PFSK-1 (cell line): Measurements from ENCODE around the gene DIPK1C.

Experiments
- FOXP2 ChIP-seq: optimal IDR thresholded peaks from 2 replicates; pipeline ENCODE3; 2011; ENCODE audit warnings: borderline replicate concordance, control low read depth, inconsistent platforms; ENCODE audit not compliant: insufficient read depth; ENCODE audit errors: extremely low read length, extremely low read depth
- POLR2AphosphoS5 ChIP-seq: IDR thresholded peaks from 2 replicates; pipeline ENCODE4 v1.6.1; 2012; ENCODE audit warnings: low read depth, mild to moderate bottlenecking, control low read depth, low read length, moderate library complexity
- SIN3A ChIP-seq: IDR thresholded peaks from 2 replicates; pipeline ENCODE4 v1.6.1; 2012; ENCODE audit warnings: mild to moderate bottlenecking, low read length, moderate library complexity, borderline replicate concordance; ENCODE audit not compliant: insufficient read depth
- TF ChIP-seq, protein P1 (sequence below), 2 experiments: IDR thresholded peaks; 2 replicates each; pipeline versions ENCODE4 v1.6.1 to v1.8.0; 2011 to 2012; ENCODE audit warnings: low read depth in 2 of 2, low read length in 2 of 2, control low read depth in 1 of 2, inconsistent platforms in 1 of 2, mild to moderate bottlenecking in 1 of 2, moderate library complexity in 1 of 2; ENCODE audit not compliant: insufficient read depth in 1 of 2

DNA sequence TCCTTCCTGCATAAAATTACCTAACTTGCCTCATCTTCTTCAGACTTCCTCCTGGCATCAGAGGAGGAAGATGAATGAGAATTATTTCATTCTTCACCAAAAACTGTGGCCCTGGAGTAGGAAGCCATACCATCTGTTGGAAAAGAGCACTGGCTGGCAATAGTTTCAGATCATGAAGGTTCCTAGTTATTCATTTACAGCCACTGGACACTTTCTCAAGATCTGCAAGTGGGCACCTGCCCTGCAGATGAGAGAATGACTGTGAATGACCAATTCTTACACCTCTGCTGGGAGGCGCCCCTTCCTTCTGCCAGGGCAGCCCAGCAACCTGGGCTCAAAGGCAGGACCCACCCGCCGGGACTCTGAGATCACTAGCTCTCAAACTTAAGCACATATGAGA lies 13.0 kb downstream of the DIPK1C start:
- TF ChIP-seq POLR2AphosphoS5 (no peak), SIN3A (no peak), FOXP2 (no peak)
- TF ChIP-seq, protein P1, sequence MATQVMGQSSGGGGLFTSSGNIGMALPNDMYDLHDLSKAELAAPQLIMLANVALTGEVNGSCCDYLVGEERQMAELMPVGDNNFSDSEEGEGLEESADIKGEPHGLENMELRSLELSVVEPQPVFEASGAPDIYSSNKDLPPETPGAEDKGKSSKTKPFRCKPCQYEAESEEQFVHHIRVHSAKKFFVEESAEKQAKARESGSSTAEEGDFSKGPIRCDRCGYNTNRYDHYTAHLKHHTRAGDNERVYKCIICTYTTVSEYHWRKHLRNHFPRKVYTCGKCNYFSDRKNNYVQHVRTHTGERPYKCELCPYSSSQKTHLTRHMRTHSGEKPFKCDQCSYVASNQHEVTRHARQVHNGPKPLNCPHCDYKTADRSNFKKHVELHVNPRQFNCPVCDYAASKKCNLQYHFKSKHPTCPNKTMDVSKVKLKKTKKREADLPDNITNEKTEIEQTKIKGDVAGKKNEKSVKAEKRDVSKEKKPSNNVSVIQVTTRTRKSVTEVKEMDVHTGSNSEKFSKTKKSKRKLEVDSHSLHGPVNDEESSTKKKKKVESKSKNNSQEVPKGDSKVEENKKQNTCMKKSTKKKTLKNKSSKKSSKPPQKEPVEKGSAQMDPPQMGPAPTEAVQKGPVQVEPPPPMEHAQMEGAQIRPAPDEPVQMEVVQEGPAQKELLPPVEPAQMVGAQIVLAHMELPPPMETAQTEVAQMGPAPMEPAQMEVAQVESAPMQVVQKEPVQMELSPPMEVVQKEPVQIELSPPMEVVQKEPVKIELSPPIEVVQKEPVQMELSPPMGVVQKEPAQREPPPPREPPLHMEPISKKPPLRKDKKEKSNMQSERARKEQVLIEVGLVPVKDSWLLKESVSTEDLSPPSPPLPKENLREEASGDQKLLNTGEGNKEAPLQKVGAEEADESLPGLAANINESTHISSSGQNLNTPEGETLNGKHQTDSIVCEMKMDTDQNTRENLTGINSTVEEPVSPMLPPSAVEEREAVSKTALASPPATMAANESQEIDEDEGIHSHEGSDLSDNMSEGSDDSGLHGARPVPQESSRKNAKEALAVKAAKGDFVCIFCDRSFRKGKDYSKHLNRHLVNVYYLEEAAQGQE (IDR thresholded peaks at IDR 0.05; ENCODE audit: insufficient read depth in 1 of 2, low read depth in 2 of 2, low read length in 2 of 2), result no peak
